Panc1 (cell line): ENCODE data around the gene PPIL6. TPM values are rescaled to one million over a fixed set of nuclear protein-coding genes. Genes with fewer than 3 reads are reported as not detected.
"Not testable (repeated sequence)": the region's sequence is repeated elsewhere in the genome, so short reads cannot be mapped to it uniquely, and the experiment has no call there.

Experiments used
- ATAC-seq: fragments of 200-7000 bp; cut with Tn5 transposase; 2 replicates; pipeline ENCODE4 v1.9.1; 2020; ENCODE audit warnings: mild to moderate bottlenecking, moderate library complexity
- BruUV-seq: library from RNA; stranded (reverse); fragments of 400-500 nt; replicated peaks from 2 replicates; lab custom pipeline; 2021; lab: Mats Ljungman, UMichigan
- CTCF ChIA-PET: fragments of 300-600 bp; sonication (Branson Sonifier 250); formaldehyde crosslinking; loops from one replicate; lab custom pipeline; 2022; ENCODE audit warnings: antibody characterized with exemption; lab: Charles Lee
- POLR2A ChIA-PET: fragments of 300-600 bp; sonication (Branson Sonifier 250); formaldehyde crosslinking; loops from one replicate; lab custom pipeline; 2022; ENCODE audit warnings: antibody characterized with exemption; lab: Charles Lee
- DNase-seq: peaks from one replicate; pipeline ENCODE4 v3.0.0-alpha.2; 2010; ENCODE audit warnings: low read depth, low spot score
- H3K27ac ChIP-seq: 2 replicates; pipeline ENCODE4 v1.5.1; 2011; ENCODE audit warnings: mild to moderate bottlenecking, low read length, inconsistent platforms
- H3K27me3 ChIP-seq: fragments of 200-500 bp; sonication (Bioruptor generic); 2 replicates; pipeline ENCODE4 v1.6.0; 2014; ENCODE audit warnings: low read length, inconsistent platforms; ENCODE audit not compliant: control insufficient read depth, insufficient read depth
- H3K36me3 ChIP-seq: fragments of 200-500 bp; sonication (Bioruptor generic); 2 replicates; pipeline ENCODE4 v1.5.1; 2014; ENCODE audit warnings: inconsistent platforms, mild to moderate bottlenecking, low read length, moderate library complexity; ENCODE audit not compliant: control insufficient read depth, insufficient read depth
- H3K4me1 ChIP-seq: 2 replicates; pipeline ENCODE4 v1.5.1; 2011; ENCODE audit warnings: inconsistent platforms, mild to moderate bottlenecking, low read length, moderate library complexity; ENCODE audit not compliant: control insufficient read depth, insufficient read depth
- H3K4me3 ChIP-seq, 2 experiments: 2 replicates each; pipeline ENCODE4 v1.5.1; 2011 to 2012; ENCODE audit warnings: low read depth in 2 of 2, low read length in 2 of 2, mild to moderate bottlenecking in 2 of 2, inconsistent platforms in 1 of 2, moderate library complexity in 1 of 2
- H3K9me3 ChIP-seq: fragments of 200-500 bp; sonication (Bioruptor generic); 2 replicates; pipeline ENCODE4 v1.5.1; 2014; ENCODE audit warnings: low read depth, mild to moderate bottlenecking, inconsistent platforms, low read length, moderate library complexity; ENCODE audit not compliant: control insufficient read depth, insufficient read depth
- POLR2AphosphoS5 ChIP-seq: IDR thresholded peaks from 2 replicates; pipeline ENCODE4 v1.6.1; 2012; ENCODE audit warnings: mild to moderate bottlenecking, low read depth, low read length, moderate library complexity
- SIN3A ChIP-seq: IDR thresholded peaks from 2 replicates; pipeline ENCODE4 v1.6.1; 2012; ENCODE audit warnings: low read depth, mild to moderate bottlenecking, low read length, moderate library complexity, borderline replicate concordance; ENCODE audit not compliant: insufficient read depth
- TCF7L2 ChIP-seq: IDR thresholded peaks from 2 replicates; pipeline ENCODE4 v1.6.1; 2011; ENCODE audit warnings: mild to moderate bottlenecking, low read depth, low read length, inconsistent platforms
- in situ Hi-C: cut with HindIII; loops from 2 replicates; pipeline ENCODE4 v1.10.0; 2016; ENCODE audit warnings: low sequenced_read_pairs, low pct_unique_long_range_greater_than_20kb
- intact Hi-C: fragments of 100-400 bp; cut with micrococcal nuclease; formaldehyde crosslinking; loops from one replicate; pipeline ENCODE4 v1.10.0; 2022; ENCODE audit not compliant: unreplicated experiment
- total RNA-seq: library from RNA; stranded (reverse); gene quantifications from one replicate; pipeline ENCODE4 v1.2.1, GENCODE V29; 2021; ENCODE audit not compliant: unreplicated experiment
- TF ChIP-seq, protein P1 (sequence below): fragments of 450-650 bp; IDR thresholded peaks from 2 replicates; pipeline ENCODE4 v1.5.1; 2017; ENCODE audit warnings: mild to moderate bottlenecking
- TF ChIP-seq, protein P2 (sequence below), 2 experiments: IDR thresholded peaks; 2 replicates each; pipeline ENCODE4 v1.6.1; 2011 to 2012; ENCODE audit warnings: low read depth in 2 of 2, control low read depth in 1 of 2, low read length in 1 of 2, mild to moderate bottlenecking in 1 of 2, moderate library complexity in 1 of 2; ENCODE audit not compliant: insufficient read depth in 1 of 2

The PPIL6 gene
- total RNA-seq, 1 experiment from 2014 or later, result 2.2 TPM

DNA sequence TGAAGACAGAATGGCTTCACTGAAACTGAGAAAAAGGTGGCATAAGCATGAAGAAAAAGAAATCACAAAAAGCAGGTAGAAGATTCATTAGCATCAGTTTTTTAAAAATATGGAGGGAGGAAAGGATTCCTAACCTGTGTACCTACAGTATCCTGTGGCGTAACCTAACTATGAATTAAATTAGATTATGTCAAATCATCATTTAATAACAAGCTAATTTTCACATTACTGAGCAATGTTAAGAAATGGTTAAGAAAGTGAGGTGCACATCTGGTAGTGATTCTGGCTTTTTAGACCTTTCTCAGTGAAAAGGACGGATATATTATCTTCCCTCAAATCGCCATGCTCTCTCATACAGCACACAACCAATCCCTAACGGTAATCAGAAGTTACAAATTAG lies 70.7 kb downstream of the PPIL6 start:
- no peaks in the 10 kb centered on the region for H3K27me3 ChIP-seq
- ChIA-PET CTCF (no interaction called here), POLR2A (no interaction called here)
- H3K27ac ChIP-seq, result no peak overlapping the region
- ATAC-seq, result no peak
- intact Hi-C loops (no loop called here), in situ Hi-C loops (no loop called here)
- TF ChIP-seq, protein P1, sequence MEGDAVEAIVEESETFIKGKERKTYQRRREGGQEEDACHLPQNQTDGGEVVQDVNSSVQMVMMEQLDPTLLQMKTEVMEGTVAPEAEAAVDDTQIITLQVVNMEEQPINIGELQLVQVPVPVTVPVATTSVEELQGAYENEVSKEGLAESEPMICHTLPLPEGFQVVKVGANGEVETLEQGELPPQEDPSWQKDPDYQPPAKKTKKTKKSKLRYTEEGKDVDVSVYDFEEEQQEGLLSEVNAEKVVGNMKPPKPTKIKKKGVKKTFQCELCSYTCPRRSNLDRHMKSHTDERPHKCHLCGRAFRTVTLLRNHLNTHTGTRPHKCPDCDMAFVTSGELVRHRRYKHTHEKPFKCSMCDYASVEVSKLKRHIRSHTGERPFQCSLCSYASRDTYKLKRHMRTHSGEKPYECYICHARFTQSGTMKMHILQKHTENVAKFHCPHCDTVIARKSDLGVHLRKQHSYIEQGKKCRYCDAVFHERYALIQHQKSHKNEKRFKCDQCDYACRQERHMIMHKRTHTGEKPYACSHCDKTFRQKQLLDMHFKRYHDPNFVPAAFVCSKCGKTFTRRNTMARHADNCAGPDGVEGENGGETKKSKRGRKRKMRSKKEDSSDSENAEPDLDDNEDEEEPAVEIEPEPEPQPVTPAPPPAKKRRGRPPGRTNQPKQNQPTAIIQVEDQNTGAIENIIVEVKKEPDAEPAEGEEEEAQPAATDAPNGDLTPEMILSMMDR, result no peak
- TF ChIP-seq POLR2AphosphoS5, result no peak
- no peak for TF ChIP-seq SIN3A
- TF ChIP-seq TCF7L2, result no peak
- TF ChIP-seq, protein P2, sequence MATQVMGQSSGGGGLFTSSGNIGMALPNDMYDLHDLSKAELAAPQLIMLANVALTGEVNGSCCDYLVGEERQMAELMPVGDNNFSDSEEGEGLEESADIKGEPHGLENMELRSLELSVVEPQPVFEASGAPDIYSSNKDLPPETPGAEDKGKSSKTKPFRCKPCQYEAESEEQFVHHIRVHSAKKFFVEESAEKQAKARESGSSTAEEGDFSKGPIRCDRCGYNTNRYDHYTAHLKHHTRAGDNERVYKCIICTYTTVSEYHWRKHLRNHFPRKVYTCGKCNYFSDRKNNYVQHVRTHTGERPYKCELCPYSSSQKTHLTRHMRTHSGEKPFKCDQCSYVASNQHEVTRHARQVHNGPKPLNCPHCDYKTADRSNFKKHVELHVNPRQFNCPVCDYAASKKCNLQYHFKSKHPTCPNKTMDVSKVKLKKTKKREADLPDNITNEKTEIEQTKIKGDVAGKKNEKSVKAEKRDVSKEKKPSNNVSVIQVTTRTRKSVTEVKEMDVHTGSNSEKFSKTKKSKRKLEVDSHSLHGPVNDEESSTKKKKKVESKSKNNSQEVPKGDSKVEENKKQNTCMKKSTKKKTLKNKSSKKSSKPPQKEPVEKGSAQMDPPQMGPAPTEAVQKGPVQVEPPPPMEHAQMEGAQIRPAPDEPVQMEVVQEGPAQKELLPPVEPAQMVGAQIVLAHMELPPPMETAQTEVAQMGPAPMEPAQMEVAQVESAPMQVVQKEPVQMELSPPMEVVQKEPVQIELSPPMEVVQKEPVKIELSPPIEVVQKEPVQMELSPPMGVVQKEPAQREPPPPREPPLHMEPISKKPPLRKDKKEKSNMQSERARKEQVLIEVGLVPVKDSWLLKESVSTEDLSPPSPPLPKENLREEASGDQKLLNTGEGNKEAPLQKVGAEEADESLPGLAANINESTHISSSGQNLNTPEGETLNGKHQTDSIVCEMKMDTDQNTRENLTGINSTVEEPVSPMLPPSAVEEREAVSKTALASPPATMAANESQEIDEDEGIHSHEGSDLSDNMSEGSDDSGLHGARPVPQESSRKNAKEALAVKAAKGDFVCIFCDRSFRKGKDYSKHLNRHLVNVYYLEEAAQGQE (IDR thresholded peaks at IDR 0.05; ENCODE audit: insufficient read depth in 1 of 2, low read depth in 2 of 2, low read length in 1 of 2), result no peak
- H3K9me3 ChIP-seq, result no peaks in the 10 kb centered on the region
- no peak overlapping the region for H3K4me3 ChIP-seq
- H3K36me3 ChIP-seq, result peaks cover 63% of the 10 kb centered on the region
- no peak for DNase-seq
- H3K4me1 ChIP-seq, result no peaks in the 10 kb centered on the region
- no TSS peak for BruUV-seq

DNA sequence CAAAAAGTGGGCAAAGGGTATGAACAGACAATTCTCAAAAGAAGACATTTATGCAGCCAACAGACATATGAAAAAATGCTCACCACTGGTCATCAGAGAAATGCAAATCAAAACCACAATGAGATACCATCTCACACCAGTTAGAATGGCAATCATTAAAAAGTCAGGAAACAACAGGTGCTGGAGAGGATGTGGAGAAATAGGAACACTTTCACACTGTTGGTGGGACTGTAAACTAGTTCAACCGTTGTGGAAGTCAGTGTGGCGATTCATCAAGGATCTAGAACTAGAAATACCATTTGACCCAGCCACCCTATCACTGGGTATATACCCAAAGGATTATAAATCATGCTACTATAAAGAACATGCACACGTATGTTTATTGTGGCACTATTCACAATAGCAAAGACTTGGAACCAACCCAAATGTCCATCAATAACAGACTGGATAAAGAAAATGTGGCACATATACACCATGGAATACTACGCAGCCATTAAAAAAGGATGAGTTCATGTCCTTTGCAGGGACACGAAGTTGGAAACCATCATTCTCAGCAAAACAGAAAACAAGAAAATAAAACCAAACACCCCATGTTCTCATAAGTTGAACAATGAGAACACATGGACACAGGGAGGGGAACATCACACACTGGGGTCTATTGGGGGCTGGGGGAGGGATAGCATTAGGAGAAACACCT lies 75.9 kb downstream of the PPIL6 start:
- DNase-seq, H3K4me3 ChIP-seq, H3K4me1 ChIP-seq, CTCF ChIA-PET, BruUV-seq, H3K27ac ChIP-seq, intact Hi-C loops, H3K9me3 ChIP-seq, POLR2A ChIA-PET, H3K27me3 ChIP-seq, ATAC-seq, in situ Hi-C loops: not testable (repeated sequence)
- peaks cover 39% of the 10 kb centered on the region for H3K36me3 ChIP-seq

DNA sequence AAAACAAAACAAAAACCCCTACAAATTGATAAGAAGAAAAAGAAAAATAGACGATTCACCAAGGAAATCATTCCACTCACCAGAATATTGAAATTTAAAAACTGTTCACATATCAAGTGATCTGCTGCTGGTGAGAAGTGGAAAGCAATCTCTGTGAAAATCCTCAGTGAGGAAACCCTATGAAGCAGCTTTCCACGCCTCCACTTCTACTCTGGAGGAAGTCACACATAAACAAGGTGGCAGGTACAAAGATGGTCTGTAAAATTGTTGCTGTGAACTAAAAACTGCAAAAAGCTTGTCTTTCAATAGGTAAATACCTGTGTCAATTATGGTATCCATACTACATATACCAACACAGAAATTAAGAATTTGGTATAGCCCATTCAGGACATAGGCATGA lies 76.7 kb downstream of the PPIL6 start:
- Histone ChIP-seq H3K27ac (no peak overlapping the region), H3K9me3 (no peaks in the 10 kb centered on the region), H3K27me3 (no peaks in the 10 kb centered on the region), H3K36me3 (peaks cover 32% of the 10 kb centered on the region), H3K4me1 (no peaks in the 10 kb centered on the region), H3K4me3 (no peak overlapping the region)
- ChIA-PET CTCF (no interaction called here), POLR2A (interaction anchor here (0.6 kb wide), 1 partner anchor 9 kb away, joined by 3 read pairs; no protein-coding TSS in a partner anchor)
- TF ChIP-seq, protein P1, result no peak
- TF ChIP-seq TCF7L2 (no peak), POLR2AphosphoS5 (no peak), SIN3A (no peak)
- TF ChIP-seq, protein P2 (IDR thresholded peaks at IDR 0.05; ENCODE audit: insufficient read depth in 1 of 2, low read depth in 2 of 2, low read length in 1 of 2), result no peak
- intact Hi-C loops, result no loop called here
- ATAC-seq (no peak), DNase-seq (no peak)
- no TSS peak for BruUV-seq
- in situ Hi-C loops, result no loop called here
